GM18508 (cell line): ENCODE results near the gene MBP.
"Not testable (repeated sequence)": the region's sequence is repeated elsewhere in the genome, so short reads cannot be mapped to it uniquely, and the experiment has no call there.

ENCODE experiments used
- ATAC-seq: cut with Tn5 transposase; IDR thresholded peaks from one replicate; pipeline ENCODE4 v1.9.1; 2021; ENCODE audit warnings: moderate number of reproducible peaks; ENCODE audit not compliant: insufficient read depth, unreplicated experiment

The MBP gene

GRCh38 chr18:76996429-76996828 lies 136.2 kb downstream of the MBP start:
- no peak for ATAC-seq

- ATAC-seq, result no peak
Observed at GRCh38 chr18:76995896-76996295, 136.7 kb downstream of the MBP start.

GRCh38 chr18:76994086-76994654 lies 138.4 kb downstream of the MBP start:
- ATAC-seq, result no peak

GRCh38 chr18:76993573-76993972 lies 139.0 kb downstream of the MBP start:
- ATAC-seq, result no peak

- ATAC-seq, result no peak
Observed at GRCh38 chr18:76993085-76993382, 139.5 kb downstream of the MBP start.

GRCh38 chr18:76992226-76993084 lies 140.1 kb downstream of the MBP start:
- ATAC-seq, result no peak

- no peak for ATAC-seq
Observed at GRCh38 chr18:76991021-76991688, 141.4 kb downstream of the MBP start.

- ATAC-seq, result not testable (repeated sequence)
Observed at GRCh38 chr18:76990343-76991020, 142.1 kb downstream of the MBP start.

GRCh38 chr18:76989647-76990190 lies 142.9 kb downstream of the MBP start:
- ATAC-seq, result no peak

- no peak for ATAC-seq
Observed at GRCh38 chr18:76988827-76989646, 143.5 kb downstream of the MBP start.

GRCh38 chr18:76988031-76988826 lies 144.4 kb downstream of the MBP start:
- ATAC-seq, result no peak

GRCh38 chr18:76986406-76986805 lies 146.2 kb downstream of the MBP start:
- no peak for ATAC-seq

GRCh38 chr18:76985951-76986236 lies 146.7 kb downstream of the MBP start:
- ATAC-seq, result no peak

- ATAC-seq, result no peak
Observed at GRCh38 chr18:76985156-76985950, 147.2 kb downstream of the MBP start.

GRCh38 chr18:76984193-76985155 lies 148.1 kb downstream of the MBP start:
- no peak for ATAC-seq

- ATAC-seq, result no peak
Observed at GRCh38 chr18:76983613-76984051, 149.0 kb downstream of the MBP start.

- no peak for ATAC-seq
Observed at GRCh38 chr18:76982841-76983583, 149.6 kb downstream of the MBP start.
